NCI-H1092 treated with DMSO at 0.1 percent for 48 hours (cell line): Measurements from ENCODE around the gene ZNF879.

Experiments
- DNase-seq: peaks from one replicate; lab custom pipeline; 2025; lab: John Stamatoyannopoulos, UW

ZNF879 gene

DNA sequence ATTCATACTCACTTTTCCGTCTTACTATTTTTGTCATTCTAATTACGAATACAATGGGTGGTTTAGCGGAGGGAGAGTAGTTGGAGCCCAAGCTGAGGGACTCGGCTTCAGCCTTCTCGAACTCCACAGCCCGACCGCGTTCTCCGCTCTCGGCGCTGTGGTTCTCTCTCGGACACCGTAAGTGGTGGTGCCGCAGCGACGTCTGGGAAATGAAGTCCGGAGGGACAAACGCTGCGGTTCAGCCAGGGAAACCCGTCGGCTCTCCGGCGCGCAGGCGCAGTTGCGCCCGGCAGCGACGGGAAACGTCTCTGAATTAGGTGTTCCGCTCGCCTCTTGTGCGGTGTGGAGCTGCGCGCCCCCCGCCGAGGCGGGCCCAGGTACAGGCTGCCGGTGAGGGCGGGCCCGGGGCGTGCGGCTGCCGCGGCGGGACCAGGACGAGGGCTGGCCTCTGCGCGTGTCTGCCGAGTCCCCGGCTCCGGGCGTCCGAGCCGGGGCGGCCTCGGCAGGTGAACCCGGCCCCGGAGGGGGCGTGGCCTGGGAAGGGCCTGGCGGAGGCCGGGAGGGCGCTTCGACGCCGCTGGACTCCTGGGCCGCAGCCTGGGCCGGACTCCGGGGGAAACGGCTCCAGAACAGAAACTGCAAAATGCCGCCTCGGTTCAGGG lies at the start of gene ZNF879:
Gene ZNF879 (plus strand): TSS at position 277 of the 662 bp plus-strand sequence. CDS start 1,201 bp downstream, outside the sequence.
- peak; percentile 86 for DNase-seq

GRCh38 chr5:178981381-178981780 lies 42.2 kb upstream of the ZNF879 start:
- DNase-seq = no peak

GRCh38 chr5:178982941-178983340 lies 40.7 kb upstream of the ZNF879 start:
- DNase-seq = no peak

DNA sequence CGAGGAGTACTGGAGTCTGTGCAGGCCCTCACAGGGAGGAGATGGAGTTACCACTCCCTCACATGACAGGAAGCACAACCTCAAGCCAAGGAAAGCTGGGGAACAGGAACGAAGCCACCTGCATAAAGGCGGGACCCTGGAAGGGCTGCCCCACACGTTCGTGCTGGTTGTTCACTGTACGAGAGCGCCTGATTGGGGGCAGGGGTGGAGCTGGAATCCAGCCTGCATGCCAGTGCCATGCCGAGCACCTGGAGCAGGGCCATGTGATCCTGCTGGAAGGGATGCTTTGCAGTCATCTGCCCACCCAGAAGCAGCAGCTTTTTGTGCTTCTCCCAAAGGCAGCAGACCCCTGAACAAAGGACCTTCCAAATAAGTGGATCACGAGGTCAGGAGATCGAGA lies 39.9 kb upstream of the ZNF879 start:
- DNase-seq = no peak

DNA sequence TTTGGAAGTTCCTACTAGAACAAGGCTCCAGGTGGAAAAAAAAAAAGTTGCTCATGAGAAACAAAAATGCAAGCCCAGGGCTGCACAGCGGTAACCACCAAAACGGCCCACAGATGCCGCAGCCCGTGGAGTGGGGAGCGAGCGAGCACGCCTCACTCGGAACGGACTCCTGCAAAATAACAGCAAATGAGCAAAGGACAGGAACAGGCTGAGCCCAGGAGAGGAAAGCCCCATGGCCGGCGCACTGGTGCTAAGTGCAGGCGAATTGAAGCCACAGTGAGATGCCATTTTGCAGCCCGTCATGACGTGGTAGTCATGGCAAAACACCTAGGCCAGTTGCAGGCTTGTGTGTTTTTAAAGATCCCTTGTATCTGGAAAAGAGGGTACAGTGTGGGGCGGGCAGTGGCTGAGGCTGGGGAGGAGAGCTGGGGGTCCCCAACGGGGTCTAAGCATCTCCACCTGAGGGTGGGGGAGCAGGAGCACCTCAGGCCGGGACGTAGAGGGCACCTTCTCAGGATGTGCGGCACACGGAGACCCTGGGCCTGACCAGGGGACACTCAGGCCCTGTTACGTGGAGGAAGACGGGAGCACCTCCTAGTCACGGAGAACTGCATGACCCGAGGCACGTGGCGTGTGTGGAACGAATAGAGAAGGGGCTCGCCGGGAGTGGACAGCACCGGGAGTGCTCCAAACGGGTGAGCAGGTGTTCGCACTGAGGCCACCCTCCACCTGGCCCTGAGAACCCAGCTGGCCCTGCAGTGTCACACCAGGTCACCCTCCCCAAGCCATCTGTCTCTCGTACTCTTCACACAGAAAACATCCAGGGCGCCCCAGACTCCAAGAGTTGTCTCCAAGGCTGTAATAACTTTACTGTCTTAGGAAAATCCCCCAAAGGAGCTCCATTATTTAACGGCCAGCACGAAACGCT lies 39.2 kb upstream of the ZNF879 start:
- no peak for DNase-seq

GRCh38 chr5:178986326-178986960 lies 37.2 kb upstream of the ZNF879 start:
- no peak for DNase-seq

DNA sequence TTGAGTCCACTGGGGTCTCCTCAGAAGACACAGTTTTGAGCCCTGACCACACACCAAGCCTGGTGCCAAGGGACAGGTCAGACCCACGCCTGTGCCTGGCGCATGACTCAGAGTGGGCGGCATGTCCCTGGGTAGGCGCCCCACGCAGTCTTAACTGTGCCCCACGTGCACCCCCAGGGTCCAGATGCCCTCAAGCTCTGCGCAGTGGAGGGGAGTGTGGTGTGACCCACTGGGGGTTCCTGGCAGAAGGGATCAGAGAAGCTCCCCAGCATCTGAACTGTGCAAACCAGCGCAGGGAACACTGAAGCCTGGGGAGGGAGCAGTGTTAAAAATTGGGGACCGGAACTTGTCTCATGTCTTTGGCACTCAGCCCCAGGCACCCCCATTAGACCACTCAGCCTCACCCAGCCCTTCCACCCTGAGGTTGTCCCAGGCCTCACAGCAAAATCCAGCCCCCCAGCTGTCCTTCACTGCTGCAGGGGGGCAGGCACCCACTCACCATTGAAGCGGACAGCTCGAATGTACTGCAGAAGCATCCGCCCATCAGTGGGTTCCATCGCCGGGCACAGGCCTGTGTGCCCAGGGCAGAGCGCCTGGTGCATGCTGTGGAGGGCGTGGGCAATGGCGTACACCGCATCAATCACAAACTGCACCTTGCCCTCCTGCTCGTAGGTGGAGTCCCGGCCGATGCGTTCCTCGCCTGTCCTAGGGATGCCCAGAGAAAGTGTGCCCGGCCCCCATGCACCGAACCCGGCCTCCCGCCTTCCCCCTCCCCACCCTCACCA lies 35.0 kb upstream of the ZNF879 start:
- DNase-seq = no peak

DNA sequence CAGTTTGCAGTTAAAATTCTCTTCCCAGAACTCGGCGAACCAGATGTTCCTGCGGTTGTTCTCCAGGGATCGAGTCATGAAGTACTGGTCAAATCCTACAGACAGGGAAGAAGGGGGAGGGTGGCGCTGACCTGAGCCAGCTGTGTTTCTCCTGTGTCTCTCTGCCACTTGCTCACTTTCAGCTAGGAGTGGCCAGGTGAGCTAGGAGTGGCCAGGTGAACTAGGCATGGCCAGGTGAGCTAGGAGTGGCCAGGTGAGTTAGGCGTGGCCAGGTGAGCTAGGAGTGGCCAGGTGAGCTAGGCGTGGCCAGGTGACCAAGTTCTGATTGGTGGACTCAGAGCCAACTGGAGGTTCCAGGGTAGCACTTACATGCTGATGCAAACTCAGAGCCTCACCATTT lies 34.3 kb upstream of the ZNF879 start:
- no peak for DNase-seq

DNA sequence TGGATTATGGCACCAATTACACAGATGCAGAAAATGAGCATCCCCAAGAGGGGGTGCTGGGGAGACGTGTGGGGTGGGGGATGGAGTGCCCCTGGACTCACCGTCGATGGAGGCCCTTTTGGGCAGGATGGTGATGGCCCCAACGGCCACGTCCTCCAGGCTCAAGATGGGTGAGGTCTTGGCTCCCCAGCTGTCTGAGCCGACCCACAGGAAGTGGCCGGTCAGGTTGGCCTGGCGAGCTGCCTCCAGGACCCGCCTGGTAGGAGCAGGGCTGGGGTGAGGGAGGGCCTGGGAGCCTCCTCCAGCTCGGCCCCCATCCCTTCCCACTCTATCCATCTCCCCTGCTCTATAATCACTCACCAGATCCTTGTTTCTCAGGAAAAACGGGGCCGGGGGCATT lies 33.1 kb upstream of the ZNF879 start:
- DNase-seq = no peak

- no peak for DNase-seq
Observed at GRCh38 chr5:178991190-178992145, 32.1 kb upstream of the ZNF879 start.

DNA sequence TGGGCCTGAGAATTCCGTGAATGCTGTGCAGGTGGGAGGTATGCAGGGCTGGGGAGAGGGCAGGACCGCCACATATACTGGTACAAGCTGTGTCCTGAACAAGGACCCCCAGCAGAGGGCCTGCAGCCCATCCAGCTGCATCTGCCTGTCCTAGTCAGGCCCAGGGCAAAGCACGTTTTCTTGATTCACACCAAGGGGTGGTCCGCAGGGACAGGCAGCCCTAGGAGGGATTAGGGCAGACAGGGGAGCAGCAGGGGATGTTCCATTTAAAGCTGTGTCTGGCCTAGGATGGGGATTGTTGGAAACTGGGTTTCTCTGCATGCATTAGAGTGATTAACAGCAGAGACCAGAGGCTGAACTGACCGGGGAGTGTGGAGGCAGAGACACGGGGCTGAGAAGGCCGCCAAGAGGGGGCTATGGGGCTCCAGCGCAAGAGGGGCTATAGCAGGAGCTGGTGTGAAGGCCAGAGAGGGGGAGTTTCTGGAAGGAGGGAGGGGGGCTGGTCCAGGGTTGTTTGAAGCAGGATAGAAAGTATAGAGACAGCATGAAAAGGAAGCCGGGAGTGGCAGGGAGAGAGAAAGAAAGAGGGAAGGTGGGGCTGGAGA lies 31.2 kb upstream of the ZNF879 start:
- DNase-seq = no peak

GRCh38 chr5:178993236-178993765 lies 30.3 kb upstream of the ZNF879 start:
- no peak for DNase-seq

DNA sequence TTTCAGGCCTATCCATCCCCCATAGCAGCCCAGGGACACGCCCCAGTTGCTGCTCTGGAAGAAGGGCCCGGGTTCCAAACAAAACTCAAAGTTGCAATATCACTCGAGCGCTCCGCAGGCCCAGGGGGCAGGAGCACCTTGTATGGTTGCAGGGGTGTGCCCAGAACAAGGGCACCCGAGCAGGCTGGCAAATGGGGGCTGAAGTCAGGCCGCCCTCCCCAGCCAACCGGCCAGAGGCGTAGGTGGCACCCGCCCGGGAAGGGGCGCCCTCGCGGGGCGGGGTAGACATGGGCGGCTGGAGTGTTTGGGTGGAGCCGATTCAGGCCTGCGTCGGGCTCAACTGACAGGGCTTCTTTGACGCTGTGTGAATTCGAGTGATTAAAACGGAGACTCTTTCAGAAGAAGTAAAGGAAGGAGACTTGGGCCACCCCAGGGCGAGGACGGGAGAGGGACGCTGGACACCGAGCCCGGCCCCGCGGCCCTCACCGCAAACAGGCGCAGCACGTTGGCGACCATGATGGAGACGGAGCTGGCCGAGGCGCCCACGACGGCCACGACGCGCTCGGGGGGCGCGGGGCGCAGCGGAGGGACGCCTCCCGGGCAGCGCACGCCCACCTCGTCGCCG lies 29.5 kb upstream of the ZNF879 start:
- DNase-seq = no peak

DNA sequence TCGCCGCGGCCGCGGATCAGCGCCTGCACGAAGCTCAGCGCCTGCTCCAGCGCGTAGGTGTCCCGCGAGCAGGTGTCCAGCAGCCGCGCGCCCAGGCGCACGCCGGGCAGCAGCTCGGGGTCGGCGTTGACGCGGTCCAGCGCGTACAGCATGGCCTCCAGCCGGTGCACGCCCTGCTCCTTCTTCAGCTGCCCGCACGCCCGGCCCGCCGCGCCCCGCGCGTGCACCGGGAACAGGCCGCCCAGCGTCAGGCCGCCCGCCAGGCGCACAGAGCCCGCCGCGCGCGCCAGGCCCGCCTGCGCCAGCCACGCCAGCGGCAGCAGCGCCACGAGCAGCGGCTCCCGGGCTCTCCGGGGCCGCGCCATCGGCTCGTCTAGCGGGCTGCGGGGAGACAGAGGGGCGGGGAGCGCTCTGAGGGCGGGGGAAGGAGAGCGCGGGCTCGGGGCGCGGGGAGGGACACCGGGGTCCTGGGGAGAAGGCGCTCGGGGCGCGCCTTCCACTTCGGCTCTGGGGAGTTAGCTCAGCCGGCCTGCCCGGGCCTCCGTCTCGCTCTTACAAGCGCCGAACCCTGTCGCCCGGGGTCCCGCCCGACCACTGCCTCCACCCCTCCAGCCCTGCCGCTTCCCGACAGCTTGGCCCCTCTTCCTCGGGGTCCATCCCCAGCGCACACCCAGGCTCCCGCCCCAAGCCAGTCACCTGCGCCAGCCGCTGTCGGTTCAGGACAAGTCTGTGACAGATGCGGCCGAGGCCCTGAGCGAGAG lies 28.8 kb upstream of the ZNF879 start, which contains the start of gene GRM6:
Gene GRM6 (minus strand): TSS at position 741 of the 761 bp plus-strand sequence. CDS start 376 bp downstream, at position 365.
- DNase-seq = no peak

DNA sequence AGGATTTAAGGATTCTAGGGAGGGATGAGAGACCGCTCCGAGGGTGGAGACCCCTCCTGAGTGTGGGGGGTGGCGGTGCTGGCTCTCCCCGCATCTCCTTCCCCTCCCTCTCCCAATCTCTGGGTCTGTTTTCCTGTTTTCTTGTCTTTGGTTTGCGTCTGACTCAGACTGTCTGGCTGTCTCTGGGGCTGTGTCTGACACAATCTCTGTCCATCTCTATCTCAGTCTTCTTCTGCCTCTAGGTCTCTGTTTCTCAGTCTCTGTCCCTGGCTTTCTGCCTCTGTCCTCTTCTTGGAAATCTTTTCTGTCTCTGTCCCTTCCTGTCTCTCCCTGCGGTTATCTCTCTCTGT lies 28.3 kb upstream of the ZNF879 start:
- no peak for DNase-seq

DNA sequence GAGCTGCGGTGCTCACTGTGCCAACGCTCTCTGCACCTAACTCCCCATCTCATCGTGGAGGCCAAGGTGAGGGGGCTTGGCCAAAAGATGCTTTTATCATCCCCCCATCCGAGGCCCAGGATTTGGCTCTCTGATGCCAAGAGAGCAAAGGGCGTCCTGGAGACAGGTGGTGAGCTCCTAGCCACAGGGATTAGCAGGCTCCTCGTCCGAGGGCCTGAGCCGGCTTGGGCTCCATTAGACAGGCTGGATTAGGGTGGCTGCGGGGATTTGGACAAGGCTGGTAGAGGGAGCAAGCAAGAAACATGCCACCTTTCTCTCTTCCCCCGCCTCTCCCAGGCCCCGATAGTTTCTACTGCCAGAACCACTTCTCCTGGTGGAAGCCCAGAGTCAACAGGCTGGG lies 27.4 kb upstream of the ZNF879 start:
- no peak for DNase-seq

DNA sequence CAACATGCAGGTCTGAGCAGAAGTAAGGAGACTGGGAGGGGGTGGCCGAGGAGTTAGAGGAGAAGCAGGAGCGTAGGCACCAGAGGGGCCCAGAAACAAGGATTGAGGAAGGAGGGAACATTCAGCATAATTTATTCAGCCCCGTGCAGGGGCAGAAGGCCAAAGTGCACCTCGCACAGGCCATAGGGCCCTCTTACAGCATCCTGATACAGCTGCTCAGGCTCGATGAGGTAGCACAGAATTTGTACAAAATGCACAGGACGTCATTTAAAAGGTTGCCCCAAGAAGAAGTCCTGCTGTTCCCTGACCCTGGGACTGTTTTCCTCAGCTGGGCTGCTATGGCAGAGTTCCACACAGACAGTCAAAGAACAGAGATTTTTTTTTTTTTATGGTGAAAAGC lies 26.4 kb upstream of the ZNF879 start:
- DNase-seq = no peak

DNA sequence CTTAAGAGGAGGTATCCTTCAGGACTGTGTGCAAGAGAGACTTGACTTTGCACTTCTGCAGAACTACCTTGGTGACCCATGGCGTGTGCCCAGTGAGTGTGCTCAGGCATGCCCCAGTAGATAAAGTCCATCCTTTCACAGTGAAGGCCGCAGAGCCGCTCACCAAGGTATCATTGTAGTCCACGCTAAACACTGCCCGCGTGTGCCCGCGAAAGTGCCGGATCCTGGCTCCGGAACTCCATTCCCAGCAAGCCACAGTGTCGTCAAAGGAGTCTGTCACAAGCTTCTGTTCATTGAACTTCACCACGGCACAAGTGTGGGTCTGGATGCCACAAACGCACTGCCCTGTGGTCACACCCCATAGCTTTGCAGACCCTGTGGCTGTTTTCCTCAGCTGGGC lies 25.2 kb upstream of the ZNF879 start:
- DNase-seq = no peak

- no peak for DNase-seq
Observed at GRCh38 chr5:179006564-179006963, 17.0 kb upstream of the ZNF879 start.
